HTERT RPE-1 (cell line): ENCODE results near the gene PLSCR5.

Experiments
- in situ Hi-C: fragments of 300-500 bp; cut with MboI; formaldehyde crosslinking; loops from 4 replicates; pipeline ENCODE4 v1.14.3; 2020; ENCODE audit warnings: low sequenced_read_pairs

Gene PLSCR5, protein sequence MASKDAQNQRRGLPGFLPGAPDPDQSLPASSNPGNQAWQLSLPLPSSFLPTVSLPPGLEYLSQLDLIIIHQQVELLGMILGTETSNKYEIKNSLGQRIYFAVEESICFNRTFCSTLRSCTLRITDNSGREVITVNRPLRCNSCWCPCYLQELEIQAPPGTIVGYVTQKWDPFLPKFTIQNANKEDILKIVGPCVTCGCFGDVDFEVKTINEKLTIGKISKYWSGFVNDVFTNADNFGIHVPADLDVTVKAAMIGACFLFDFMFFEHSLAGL

DNA sequence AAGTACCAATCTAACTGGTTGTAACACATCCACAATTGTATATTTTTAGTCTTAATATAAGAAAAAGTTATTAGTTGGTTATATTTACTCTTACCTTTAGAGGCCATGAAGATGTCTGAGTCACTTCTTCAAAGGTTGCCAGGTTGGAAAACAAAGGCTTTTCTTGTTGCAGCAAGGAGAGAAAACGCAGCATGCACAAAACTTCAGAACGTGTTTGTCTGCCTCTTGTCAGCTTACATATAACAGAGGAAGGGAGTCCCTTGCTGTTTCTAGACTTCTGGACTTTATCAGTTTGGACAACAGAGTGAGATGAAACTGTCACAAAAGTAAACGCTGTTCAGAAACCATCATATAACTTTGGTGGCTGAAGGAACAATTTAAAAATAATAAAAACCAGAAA is at the start of gene PLSCR5:
Gene PLSCR5 (minus strand): TSS at position 241 of the 400 bp plus-strand sequence. CDS start 134 bp downstream, at position 107.
- in situ Hi-C loops: no loop called here

DNA sequence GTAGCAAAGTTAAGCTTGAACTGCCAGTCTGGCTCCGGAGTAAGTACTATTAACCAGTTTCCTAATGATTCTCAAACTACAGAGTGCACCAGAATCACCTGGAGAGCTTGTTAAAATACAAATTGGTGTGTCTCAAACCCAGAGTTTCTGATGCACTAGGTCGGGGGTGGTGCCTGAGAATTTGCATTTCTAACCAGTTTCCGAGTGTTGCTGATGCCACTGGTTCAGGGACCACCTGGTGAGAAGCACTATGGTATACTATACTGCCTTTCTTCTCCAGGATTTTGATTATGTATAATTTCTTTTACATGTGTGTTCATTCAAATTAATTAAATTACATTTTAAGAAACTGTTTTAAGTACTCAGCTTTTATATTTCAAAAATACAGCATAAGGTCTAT is 48.8 kb upstream of the PLSCR5 start:
- in situ Hi-C loops: no loop called here

DNA sequence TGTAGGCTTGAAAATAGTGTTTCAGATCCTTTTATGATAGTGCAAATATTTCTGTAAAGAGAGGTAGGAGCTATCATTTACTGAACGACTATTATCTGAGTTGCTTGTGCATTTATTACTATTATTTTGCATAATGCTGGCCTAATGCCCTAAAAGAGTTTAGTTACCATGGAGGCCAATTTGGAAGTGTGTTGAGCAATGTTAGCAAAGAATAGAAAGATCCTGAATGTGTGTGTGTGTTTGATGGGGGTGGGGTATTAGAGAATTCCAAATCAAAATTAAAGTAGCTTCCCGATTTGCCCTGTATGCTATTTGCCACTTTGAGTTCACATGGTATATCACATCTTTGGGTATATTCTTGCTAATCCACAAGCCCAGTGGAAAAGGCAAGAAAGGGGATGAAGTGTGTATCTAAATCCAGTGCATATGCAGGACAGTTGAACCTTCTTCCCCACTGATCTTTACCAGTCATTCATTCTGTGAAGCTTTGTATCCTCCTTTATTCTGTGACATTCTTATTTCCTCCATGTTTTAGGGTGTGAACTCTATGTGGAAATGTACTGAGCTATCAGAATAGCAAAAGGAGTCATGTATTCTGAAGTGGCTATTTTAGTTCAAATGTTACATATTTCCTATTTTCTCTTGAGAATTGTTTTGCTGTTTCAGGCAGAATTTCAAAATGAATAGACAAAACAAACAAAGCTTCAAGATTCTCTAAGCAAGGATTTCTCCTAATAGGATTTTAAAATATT is 45.7 kb upstream of the PLSCR5 start:
- in situ Hi-C loops: no loop called here

DNA sequence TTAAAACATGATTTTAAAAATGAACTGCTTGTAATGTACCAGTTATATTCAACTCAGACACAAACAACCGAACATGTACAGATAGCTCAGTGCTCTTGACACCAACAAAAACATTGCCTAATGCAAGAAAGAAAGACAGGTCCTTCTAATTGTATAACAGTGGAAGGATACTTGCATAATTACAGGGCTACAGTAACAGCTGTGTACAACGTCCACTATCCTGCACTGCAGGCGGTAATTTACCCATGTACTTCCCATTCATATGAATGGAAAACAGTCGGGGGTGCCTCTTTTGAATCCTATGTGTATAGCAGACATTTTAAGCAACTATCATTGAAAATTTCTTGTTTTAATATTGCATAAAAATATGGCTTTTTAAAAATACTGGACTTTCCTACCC is 41.1 kb upstream of the PLSCR5 start:
- in situ Hi-C loops: no loop called here

DNA sequence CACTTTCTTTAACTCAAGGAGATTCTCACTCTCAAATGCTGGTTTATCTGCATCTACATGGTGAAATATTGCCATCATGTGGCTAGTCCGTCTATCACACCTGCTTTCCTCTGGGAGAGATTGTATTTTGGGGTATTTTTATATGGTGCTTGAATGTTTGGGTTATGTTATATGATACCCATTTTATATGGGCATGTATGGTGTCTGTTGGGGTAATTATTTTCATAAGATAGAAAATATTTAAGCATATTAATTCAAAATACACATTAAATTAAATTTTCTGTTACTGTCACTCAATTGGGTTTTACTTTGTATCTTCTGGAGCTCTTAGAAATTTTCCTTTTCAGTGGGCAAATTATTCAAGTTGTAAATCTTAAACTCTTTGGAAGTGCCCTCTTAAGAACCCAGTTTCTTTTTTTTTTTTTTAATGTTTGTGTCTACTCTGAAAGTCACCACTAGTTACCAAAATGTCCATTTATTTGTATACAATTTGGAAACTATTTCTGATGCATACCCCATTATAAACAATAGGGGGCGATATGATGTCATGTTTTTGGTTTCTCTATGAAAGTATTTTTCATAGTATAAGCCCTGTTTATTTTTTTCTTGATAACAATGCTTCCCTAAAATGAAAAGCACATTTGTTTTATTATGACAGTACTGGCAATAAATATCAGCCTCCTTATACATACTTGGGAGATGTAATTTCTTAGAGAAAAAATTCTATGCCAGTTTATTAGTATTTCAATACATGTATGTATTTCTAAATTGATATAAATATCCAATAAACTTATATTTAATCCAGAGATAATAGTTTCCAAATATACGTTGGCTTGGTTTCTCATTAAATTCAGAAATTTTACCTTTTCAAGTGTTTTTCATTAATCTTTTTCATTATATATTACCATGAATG is 36.1 kb upstream of the PLSCR5 start:
- in situ Hi-C loops: no loop called here

DNA sequence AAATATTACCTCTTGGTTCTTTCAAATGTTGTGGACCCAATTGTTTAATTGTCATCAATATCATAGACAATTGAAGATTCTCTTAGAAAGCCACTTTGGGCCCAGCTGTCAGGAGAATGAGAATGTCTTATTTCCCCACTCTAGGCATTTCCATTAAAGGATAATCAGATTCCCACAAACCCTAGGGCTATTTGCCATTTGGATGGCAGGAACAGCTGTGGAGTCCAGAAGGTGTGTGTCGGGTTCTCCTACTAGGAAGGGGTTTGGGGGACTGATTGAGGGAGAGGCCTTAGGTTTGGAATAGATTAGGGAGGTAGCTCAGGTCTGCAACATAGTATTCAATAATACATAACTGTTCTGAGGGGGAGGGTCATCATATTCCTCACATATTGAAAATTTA is 35.2 kb upstream of the PLSCR5 start:
- in situ Hi-C loops: no loop called here

DNA sequence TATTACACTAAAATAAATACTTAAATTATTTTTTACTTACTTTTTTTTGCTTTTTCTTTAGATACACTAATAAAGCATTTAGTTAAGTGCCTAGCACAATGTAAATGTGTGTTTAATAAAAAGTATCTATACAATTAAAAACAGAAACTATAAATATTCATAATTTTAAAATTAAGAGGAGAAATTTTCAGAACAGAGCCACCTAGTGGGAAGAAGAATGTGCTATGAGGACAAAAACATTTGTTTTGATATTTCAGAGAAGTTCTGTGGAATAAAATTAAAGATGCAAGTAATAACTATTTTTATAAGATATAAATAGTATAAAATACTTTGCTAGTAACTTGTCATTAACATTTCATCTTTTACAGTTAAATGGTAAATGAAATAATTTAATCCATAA is 33.6 kb upstream of the PLSCR5 start:
- in situ Hi-C loops: no loop called here

DNA sequence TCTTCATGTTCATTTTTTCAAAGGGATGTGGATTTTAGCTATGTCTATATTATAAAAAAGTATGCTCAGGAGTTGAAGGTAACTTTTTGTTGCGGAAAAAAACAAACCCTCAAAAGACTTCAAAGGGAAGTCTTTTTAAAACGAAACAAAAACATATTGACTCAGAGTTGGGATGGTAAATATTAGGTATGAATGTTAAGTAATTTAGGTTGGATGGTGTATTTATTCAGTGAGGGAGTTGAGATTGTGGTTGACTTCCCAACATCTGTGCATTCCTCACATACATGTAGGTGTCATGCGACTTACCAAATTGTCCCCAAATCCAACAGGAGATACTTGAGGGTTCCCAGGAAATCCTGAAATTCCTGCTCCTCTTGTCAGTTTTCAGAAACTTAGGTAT is 32.7 kb upstream of the PLSCR5 start:
- in situ Hi-C loops: no loop called here

DNA sequence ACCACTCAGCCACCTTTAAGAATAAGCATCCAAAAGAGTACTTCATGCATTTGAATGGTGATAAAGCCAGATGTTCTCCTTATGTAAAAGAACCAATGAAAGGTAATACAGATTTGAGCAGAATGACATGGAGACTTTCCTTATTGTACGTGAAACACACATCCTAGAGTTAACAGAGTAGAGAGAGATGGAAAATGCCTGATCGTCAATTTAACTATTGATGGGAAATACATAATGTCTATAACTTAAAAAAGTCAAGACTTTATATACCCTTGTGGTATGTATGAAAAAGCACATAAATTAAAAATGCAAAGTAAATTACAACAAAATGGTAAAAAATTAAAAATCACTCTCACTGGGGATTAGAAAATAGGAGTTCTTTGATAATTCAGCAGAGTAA is 31.7 kb upstream of the PLSCR5 start:
- in situ Hi-C loops: no loop called here

DNA sequence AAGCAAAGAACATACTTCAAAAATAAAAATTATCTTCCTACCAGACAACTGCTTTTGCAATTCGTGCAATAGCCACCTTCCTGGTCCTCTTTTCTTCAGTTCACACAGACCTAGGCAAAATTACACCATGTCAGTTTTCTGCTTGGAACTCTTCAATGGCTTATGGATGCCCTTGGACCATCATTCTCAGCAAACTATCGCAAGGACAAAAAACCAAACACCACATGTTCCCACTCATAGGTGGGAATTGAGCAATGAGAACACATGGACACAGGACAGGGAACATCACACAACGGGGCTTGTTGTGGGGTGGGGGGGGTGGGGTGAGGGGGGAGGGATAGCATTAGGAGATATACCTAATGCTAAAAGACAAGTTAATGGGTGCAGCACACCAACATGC is 29.2 kb upstream of the PLSCR5 start:
- in situ Hi-C loops: no loop called here

DNA sequence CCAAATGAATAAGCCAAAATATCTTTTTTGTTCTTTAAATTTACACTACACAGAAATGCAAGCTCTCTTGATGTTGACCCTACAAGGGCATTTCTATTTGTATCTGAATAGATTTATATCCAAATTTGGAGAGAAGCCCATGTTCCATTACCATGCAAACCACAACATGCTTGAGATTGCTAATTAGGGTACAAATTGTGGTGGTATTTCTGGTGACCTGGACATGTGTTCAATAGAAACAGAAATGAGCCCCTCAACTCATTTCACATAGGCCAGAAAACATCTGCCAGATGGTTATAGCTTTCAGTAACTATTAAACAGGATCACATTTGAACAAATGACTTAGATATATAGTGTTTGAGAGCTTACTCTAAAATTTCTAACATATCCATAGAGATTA is 23.5 kb upstream of the PLSCR5 start:
- in situ Hi-C loops: no loop called here

DNA sequence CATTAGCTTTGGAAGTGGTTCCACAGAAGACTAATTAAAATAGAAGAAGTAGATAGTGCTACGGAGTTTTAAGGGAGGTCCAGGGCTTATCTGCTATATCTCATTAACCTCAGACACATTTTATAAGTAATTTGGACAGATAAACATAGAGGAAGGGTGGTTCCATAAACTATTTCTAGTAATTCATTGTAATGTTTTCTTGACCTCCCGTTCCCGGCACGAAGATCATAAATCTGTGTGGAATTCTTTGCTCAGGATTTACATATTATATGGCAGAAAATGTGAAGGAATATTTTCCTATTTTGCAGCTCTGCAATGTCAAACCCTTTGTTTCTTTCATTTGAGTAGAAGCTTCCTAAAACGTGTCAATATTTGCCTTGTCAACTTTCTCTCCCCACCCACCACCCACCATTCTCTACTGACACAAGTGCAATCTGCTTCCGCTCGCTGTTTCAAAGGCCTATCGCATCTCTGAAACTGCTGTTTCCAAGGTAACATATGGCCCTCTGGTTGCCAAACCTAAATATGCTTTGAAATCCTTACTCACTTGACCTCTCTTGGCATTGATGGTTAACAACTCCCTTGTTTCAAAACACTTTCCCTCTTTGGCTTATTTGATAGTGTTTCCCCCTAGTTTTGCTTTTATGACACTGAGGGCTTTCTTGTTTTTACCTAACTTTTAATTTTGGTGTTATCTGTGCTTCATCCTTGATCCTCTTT is 21.4 kb upstream of the PLSCR5 start:
- in situ Hi-C loops: no loop called here

DNA sequence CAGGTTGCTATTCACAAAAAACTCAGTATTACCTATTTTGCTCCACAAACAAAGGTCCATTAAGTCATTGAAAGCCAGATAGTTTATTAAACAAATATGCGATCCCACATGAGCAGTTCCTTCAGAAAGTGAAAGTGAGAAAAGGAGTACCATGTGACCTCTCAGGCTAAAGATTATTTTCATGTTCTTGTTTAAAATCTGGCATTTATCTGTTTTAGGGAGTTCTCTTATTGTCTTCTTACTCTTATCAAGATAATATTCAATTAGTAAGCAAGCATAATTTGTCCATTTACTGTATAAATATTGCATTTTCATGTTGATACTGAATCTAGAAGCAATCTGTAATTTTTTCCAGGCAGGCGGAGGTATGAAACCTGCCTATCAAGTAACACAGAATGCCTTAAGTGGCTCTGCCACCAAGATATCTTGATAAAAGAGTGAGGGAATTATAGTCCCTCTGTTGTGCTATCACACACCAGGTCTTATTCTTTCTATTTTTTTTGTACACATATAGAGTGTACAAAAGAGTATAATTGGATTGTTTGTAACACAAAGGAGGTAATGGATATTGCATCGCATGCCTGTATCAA is 20.1 kb upstream of the PLSCR5 start:
- in situ Hi-C loops: no loop called here

DNA sequence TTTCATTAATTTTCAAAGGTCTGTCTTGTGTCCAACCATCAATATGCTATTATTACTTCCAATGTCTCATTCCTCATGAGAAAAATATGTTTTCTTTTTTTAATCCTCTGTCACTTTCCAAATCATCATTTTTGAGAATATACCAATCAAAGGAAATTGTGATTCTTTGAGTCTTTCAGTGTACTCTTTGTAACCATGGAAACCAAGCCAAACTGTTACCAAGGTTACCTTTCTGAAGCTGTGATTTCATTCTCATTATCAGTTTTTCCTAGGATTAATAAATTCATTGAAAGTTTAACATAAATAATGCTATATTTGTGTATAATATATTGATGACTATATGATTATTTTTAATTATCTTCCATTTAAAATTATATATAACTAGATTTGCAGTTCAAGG is 16.6 kb upstream of the PLSCR5 start:
- in situ Hi-C loops: no loop called here

DNA sequence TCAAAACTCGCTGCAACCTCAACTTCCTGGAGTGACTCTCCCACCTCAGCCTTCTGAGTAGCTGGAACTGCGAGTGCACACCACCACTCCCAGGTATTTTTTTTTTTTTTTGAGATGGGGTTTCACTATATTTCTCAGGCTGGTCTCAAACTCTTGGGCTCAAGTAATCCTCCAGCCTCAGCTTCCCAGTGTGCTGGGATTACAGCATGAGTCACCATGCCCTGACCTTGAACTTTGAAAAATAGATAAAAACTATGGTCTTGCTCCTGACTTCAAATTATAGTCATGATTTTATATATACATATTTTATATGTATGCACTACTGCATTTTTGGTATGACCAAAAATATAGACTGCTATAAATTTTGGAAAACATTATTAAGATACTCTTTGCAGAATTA is 6.9 kb upstream of the PLSCR5 start:
- in situ Hi-C loops: no loop called here

DNA sequence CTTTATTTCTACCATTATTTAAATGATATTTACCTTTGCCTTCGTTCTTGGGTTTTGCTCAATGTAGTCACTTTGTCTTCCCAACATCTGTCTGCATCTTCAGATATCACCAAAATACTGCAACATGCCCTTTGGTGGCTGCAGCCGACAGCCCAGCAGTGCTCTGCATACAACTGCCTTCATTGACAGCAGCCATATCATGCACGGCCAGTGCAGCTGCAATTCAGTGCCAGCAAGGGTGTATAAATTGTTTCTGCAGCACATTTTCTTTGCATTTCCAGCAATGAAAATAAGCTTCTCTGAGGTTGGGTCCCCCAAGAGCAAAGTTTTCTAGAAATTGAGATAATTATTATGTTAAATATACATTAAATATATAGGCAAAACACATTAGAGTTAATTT is 6.0 kb upstream of the PLSCR5 start:
- in situ Hi-C loops: no loop called here

DNA sequence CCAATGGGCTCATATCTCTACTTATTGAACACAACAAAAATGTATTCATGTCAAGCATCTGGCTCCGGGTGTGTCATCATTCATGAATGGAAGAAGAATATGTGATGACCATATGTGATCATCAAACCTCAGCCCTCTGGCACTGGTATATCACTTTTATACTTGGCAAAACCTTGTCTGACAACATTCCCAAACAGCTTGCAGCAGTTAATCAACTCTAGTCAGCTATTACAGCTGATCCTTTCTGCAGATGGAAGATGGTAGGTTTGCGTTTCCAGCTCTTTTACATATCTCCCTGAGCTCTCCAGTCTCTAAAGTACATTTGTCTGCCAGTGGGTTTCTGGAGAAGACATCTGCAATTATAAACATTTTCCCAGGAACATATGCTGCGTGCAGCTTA is 6.6 kb downstream of the PLSCR5 start:
- in situ Hi-C loops: no loop called here

DNA sequence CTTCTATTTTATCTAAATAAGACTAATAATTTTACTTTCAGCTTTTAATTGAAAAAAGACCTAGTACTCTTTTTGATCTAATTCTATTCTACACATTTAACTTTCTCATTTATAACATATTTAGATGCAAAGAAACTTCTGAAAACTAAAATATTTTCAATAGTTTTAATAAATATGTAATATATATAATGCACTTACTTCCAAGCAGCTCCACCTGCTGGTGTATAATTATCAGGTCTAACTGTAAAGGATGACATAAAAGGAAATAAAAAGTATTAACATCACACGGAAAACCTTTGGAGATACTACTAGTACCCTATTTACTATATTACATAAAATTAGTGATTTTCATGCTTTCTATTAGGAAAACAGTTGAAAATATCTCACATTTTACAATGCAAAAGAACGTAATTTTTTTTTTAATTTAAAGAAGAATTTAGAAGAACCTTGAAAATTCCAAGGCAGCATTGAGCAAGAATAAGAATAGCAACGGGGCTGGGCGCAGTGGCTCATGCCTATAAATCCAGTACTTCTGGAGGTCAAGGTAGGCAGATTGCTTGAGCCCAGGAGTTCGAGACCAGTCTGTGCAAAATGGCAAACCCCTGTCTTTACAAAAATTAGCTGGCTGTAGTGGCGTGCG is 10.2 kb downstream of the PLSCR5 start:
- in situ Hi-C loops: no loop called here

DNA sequence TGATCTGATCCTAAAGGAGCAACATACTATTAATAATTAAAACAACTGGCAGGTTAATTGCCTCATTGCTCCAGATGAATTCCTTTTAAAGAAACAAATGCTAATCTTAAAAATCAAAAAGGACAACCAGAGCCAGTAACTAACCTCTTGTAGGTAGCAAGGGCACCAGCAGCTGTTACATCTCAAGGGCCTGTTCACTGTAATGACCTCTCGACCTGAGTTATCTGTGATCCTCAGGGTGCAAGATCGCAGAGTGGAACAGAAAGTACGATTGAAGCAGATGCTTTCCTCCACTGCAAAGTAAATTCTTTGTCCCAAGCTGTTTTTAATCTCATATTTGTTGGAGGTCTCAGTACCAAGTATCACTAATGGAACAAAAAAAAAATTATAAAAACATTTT is 11.4 kb downstream of the PLSCR5 start:
- in situ Hi-C loops: no loop called here

DNA sequence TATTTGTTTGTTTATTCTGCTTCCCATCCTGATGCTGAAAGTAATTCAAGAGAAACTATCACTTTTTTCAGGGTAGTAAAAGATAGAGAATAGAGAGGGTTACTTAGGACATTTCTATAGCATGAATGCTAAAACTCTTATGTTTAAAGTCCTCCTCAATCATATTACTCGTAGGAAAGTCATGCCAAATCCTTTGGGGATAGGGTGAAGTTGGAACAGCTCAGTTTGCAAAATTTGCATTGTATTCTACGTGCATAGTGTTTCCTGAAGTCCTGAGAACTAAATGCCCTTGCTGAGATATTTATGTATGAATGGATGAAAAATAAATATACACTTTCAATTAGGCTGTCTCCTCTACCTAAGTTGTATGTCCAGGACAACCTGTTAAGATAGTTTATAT is 14.6 kb downstream of the PLSCR5 start:
- in situ Hi-C loops: no loop called here
